CD4-positive, alpha-beta T cell (primary cell): Measurements from ENCODE around the gene ZNF524. TPM values are rescaled to one million over a fixed set of nuclear protein-coding genes. Genes with fewer than 3 reads are reported as not detected.

Source experiments
- ATAC-seq: fragments of 200-7000 bp; cut with Tn5 transposase; one replicate; pipeline ENCODE4 v1.10.0; 2022; ENCODE audit warnings: mild to moderate bottlenecking; ENCODE audit not compliant: poor library complexity
- CTCF ChIA-PET: fragments of 350-600 bp; sonication (Branson Sonifier 250); formaldehyde crosslinking; loops from one replicate; lab custom pipeline; 2021; ENCODE audit warnings: antibody characterized with exemption, inconsistent platforms; lab: Charles Lee
- POLR2A ChIA-PET: fragments of 350-600 bp; sonication (Branson Sonifier 250); formaldehyde crosslinking; loops from one replicate; lab custom pipeline; 2021; ENCODE audit warnings: antibody characterized with exemption, inconsistent platforms; lab: Charles Lee
- DNase-seq, 14 experiments: peaks; one replicate each; pipeline ENCODE4 v3.0.0-alpha.2; 2013 to 2020; ENCODE audit warnings: mixed read lengths in 2 of 14
- H3K27ac ChIP-seq, 2 donors: one replicate each; pipeline versions ENCODE4 v1.5.1 to v1.7.0; 2013; ENCODE audit warnings: low read length in 2 of 2, low read depth in 1 of 2, mild to moderate bottlenecking in 1 of 2
- H3K27me3 ChIP-seq, 2 experiments: 1 replicate in 1 of 2; 2 replicates in 1 of 2; pipeline versions ENCODE4 v1.6.1 to v1.7.0; 2013; ENCODE audit warnings: low read length in 2 of 2, control low read depth in 1 of 2, mild to moderate bottlenecking in 1 of 2, moderate library complexity in 1 of 2; ENCODE audit not compliant: insufficient read depth in 2 of 2, control insufficient read depth in 1 of 2
- H3K36me3 ChIP-seq: one replicate; pipeline ENCODE4 v1.6.1; 2013; ENCODE audit warnings: low read length, control low read depth; ENCODE audit not compliant: insufficient read depth
- H3K4me1 ChIP-seq: one replicate; pipeline ENCODE4 v1.6.1; 2013; ENCODE audit warnings: low read length, control low read depth; ENCODE audit not compliant: insufficient read depth
- H3K4me3 ChIP-seq: one replicate; pipeline ENCODE4 v1.5.1; 2013; ENCODE audit warnings: mild to moderate bottlenecking, low read length, moderate library complexity
- H3K9me3 ChIP-seq, 2 experiments: 1 replicate in 1 of 2; 2 replicates in 1 of 2; pipeline versions ENCODE4 v1.6.1 to v1.7.0; 2013; ENCODE audit warnings: low read length in 2 of 2, mild to moderate bottlenecking in 2 of 2, control low read depth in 1 of 2, moderate library complexity in 1 of 2; ENCODE audit not compliant: control insufficient read depth in 1 of 2, insufficient read depth in 1 of 2
- H3K27ac Mint-ChIP-seq: one replicate; pipeline ENCODE4 v1.8.0; 2020; ENCODE audit warnings: mixed read lengths
- H3K27me3 Mint-ChIP-seq: one replicate; pipeline ENCODE4 v1.8.0; 2021; ENCODE audit warnings: mixed read lengths
- H3K36me3 Mint-ChIP-seq: one replicate; pipeline ENCODE4 v1.8.0; 2021; ENCODE audit warnings: low read depth, mixed read lengths
- H3K4me1 Mint-ChIP-seq: one replicate; pipeline ENCODE4 v1.8.0; 2021; ENCODE audit warnings: low read depth, mixed read lengths
- H3K4me3 Mint-ChIP-seq: one replicate; pipeline ENCODE4 v1.8.0; 2020; ENCODE audit warnings: mild to moderate bottlenecking, mixed read lengths
- H3K9me3 Mint-ChIP-seq: one replicate; pipeline ENCODE4 v1.8.0; 2020; ENCODE audit warnings: mixed read lengths
- intact Hi-C, 2 experiments: fragments of 100-400 bp; cut with DNase I in 1 of 2; cut with micrococcal nuclease in 1 of 2; formaldehyde crosslinking; loops; one replicate each; pipeline versions ENCODE4 v1.15.1 to v1.9.0; 2023 to 2025; cut with DNase I, micrococcal nuclease
- total RNA-seq, 174 experiments: library from RNA in 2 of 174; stranded (reverse) in 2 of 174; gene quantifications; one replicate each; pipeline ENCODE4 v1.2.3 and lab custom pipeline; 2021 to 2026
- TF ChIP-seq, protein P1 (sequence below): fragments of 200-600 bp; IDR thresholded peaks from one replicate; pipeline ENCODE4 v1.8.0; 2022; ENCODE audit warnings: antibody characterized with exemption, mild to moderate bottlenecking

Gene ZNF524
- total RNA-seq, 2 experiments from 2014 or later = 9.6 to 10.3 TPM

DNA sequence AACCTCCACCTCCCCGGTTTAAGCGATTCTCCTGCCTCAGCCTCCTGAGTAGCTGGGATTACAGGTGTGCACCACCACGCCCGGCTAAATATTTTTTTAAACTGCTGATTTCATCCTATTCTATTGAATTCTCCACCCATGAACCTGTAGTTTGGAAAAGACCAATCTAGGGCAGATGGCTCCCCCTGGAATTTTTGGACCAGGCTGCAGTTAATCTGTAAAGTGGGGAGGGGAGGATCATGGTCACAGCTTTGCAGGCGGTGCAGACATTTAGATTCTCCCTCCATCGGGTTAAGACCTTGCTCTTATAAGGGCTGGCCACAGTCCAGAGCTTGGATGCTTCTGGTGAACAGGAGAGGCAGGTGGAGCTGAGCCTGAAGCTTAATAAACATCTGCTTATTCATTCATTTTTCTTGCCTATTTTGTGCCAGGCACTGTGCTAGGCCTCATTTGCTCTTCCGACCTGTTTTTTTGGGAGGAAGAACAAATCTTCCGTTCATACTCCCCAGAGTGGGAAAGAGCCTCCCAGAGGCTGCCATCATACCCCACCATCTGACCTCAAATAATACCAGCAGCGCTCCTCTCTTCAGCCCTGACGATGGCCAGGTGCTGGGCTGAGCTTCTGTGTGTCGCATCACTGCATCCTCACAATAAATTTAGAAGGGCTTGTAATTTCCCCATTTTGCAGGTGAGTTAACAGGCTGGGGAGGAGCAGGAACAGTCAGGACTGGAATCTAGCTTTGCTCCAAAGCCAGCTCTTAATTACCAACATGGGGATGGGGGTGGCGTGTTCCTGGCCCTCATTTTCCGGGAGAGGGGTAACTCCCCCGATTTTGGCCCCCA lies 47.0 kb downstream of the ZNF524 start:
- H3K27me3 Mint-ChIP-seq = no peaks in the 10 kb centered on the region
- peak overlapping the region; percentile 88 for H3K4me3 Mint-ChIP-seq
- peaks cover 43% of the 10 kb centered on the region for H3K4me1 Mint-ChIP-seq
- peaks cover 9% of the 10 kb centered on the region for H3K36me3 Mint-ChIP-seq
- POLR2A ChIA-PET = interaction anchor here (0.9 to 2.0 kb wide), 5 partner anchors 9 to 185 kb away, joined by 3 to 14 read pairs (median 4); partner anchors contain the start of gene ISOC2
- H3K4me1 ChIP-seq = peaks cover 57% of the 10 kb centered on the region
- H3K36me3 ChIP-seq = peaks cover 12% of the 10 kb centered on the region
- H3K4me3 ChIP-seq = peak overlapping the region; percentile 59
- no peaks in the 10 kb centered on the region for H3K9me3 Mint-ChIP-seq
- no peak for ATAC-seq
- no peaks in the 10 kb centered on the region for H3K27me3 ChIP-seq
- H3K9me3 ChIP-seq = no peaks in the 10 kb centered on the region
- peak overlapping the region in 1 of 2 donors; percentile 35 for H3K27ac ChIP-seq
- CTCF ChIA-PET = interaction anchor here (0.6 to 2.5 kb wide), 3 partner anchors 14 to 41 kb away, joined by 3 to 12 read pairs (median 4); partner anchors contain the start of gene ZNF865
- DNase-seq = no peak
- intact Hi-C loops = loop anchor here in 1 of 2 experiments (5.0 kb wide), 1 partner anchor 35 kb away; no protein-coding TSS in a partner anchor
- peak overlapping the region; percentile 63 for H3K27ac Mint-ChIP-seq
- TF ChIP-seq, protein P1, sequence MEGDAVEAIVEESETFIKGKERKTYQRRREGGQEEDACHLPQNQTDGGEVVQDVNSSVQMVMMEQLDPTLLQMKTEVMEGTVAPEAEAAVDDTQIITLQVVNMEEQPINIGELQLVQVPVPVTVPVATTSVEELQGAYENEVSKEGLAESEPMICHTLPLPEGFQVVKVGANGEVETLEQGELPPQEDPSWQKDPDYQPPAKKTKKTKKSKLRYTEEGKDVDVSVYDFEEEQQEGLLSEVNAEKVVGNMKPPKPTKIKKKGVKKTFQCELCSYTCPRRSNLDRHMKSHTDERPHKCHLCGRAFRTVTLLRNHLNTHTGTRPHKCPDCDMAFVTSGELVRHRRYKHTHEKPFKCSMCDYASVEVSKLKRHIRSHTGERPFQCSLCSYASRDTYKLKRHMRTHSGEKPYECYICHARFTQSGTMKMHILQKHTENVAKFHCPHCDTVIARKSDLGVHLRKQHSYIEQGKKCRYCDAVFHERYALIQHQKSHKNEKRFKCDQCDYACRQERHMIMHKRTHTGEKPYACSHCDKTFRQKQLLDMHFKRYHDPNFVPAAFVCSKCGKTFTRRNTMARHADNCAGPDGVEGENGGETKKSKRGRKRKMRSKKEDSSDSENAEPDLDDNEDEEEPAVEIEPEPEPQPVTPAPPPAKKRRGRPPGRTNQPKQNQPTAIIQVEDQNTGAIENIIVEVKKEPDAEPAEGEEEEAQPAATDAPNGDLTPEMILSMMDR = no peak

DNA sequence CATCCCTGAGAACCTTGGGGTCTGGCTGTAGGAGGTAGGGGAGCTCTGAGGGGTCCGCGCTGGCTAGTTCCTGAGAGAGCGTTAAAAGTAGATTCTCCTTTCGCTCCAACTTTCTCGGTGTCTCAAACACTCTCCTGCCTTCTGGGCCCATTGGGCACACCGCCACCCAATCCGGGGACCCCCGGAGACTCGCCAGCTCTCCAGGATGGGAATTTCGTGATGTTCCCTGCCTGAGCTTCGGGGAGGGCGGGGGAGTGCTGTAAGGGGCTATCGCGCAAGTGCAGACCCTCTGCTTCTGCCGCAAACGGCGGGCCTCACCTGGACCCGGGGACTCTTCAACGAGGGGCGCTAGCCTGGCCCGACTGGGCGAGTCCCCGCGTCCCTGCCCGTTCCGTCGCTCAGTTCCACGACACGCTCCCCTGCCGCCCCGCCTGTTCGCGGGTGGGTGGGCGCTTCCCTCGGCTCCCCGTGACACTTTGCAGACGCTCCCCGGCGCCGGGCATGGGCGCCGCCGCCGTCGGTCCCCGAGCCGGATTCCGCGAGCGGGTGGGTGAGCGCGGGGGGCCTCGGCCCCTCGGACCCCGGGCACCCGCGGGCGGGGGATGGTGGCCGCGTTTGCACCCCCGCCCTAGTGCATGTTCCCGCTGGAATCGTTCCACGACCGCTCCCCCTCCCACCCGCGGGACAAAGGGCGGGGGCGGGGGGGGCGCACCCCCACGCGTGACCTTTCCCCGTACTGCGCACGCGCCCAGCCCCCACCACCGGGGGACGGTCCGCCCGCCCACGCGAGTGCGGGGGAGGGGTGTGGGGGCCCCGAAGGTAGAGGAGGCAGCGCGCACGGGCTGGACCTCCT lies 47.9 kb downstream of the ZNF524 start, which contains the start of gene CCDC106:
Gene CCDC106, plus strand, starts transcription at position 481 of the 853 bp plus-strand sequence. CDS start 835 bp downstream, outside the sequence.
- Histone ChIP-seq H3K4me1 (peaks cover 50% of the 10 kb centered on the region), H3K4me3 (peak within 1 kb of the TSS; percentile 59), H3K27me3 (no peaks in the 10 kb centered on the region), H3K9me3 (no peaks in the 10 kb centered on the region), H3K36me3 (peaks cover 12% of the 10 kb centered on the region), H3K27ac (peak within 1 kb of the TSS in 1 of 2 donors; percentile 35)
- Mint-ChIP-seq H3K4me3 (peak within 1 kb of the TSS; percentile 88), H3K27me3 (no peaks in the 10 kb centered on the region), H3K4me1 (peaks cover 40% of the 10 kb centered on the region), H3K36me3 (peaks cover 9% of the 10 kb centered on the region), H3K9me3 (no peaks in the 10 kb centered on the region), H3K27ac (peak within 1 kb of the TSS; percentile 63)
- intact Hi-C loops = loop anchor here in 1 of 2 experiments (5.0 kb wide), 1 partner anchor 34 kb away; no protein-coding TSS in a partner anchor
- ChIA-PET CTCF (interaction anchor here (0.6 to 2.5 kb wide), 3 partner anchors 15 to 42 kb away, joined by 3 to 12 read pairs (median 4); partner anchors contain the start of gene ZNF865), POLR2A (interaction anchor here (1.0 to 2.0 kb wide), 4 partner anchors 12 to 186 kb away, joined by 3 to 14 read pairs (median 6); partner anchors contain the start of gene ISOC2)
- peak in 9 of 14 experiments; percentile 33 to 71 (median 43) for DNase-seq
- TF ChIP-seq, protein P1 = no peak
- peak; percentile 19 for ATAC-seq
